Heart right ventricle (tissue), 16 donors: ENCODE results near the gene PLCXD1. TPM values are rescaled to one million over a fixed set of nuclear protein-coding genes. Genes with fewer than 3 reads are reported as not detected.

Experiments
- ATAC-seq, 8 donors: fragments of 200-7000 bp; cut with Tn5 transposase; one replicate each; pipeline ENCODE4 v1.9.1; 2020; ENCODE audit warnings: mild to moderate bottlenecking in 8 of 8, moderate library complexity in 8 of 8, moderate number of reproducible peaks in 1 of 8
- DNase-seq, 2 donors: peaks; one replicate each; pipeline ENCODE4 v3.0.0-alpha.2; 2020
- H3K27ac ChIP-seq, 10 donors: fragments of 200-600 bp; sonication (generic) in 2 of 10; one replicate each; pipeline versions ENCODE4 v1.5.0 to v1.8.0; 2020 to 2022; ENCODE audit warnings: mild to moderate bottlenecking in 3 of 10
- H3K27me3 ChIP-seq, 7 donors: fragments of 200-600 bp; one replicate each; pipeline ENCODE4 v1.8.0; 2021 to 2022; ENCODE audit warnings: mild to moderate bottlenecking in 2 of 7
- H3K36me3 ChIP-seq, 9 donors: fragments of 200-600 bp; sonication (generic) in 1 of 9; one replicate each; pipeline versions ENCODE4 v1.5.0 to v1.8.0; 2020 to 2022; ENCODE audit warnings: mild to moderate bottlenecking in 2 of 9
- H3K4me1 ChIP-seq, 9 donors: fragments of 200-600 bp; sonication (generic) in 1 of 9; one replicate each; pipeline versions ENCODE4 v1.5.0 to v1.8.0; 2020 to 2022; ENCODE audit warnings: mild to moderate bottlenecking in 4 of 9
- H3K4me3 ChIP-seq, 10 donors: fragments of 200-600 bp; sonication (generic) in 2 of 10; one replicate each; pipeline versions ENCODE4 v1.5.0 to v1.8.0; 2020 to 2022; ENCODE audit warnings: mild to moderate bottlenecking in 7 of 10, moderate library complexity in 2 of 10
- H3K9me3 ChIP-seq, 11 donors: fragments of 200-600 bp in 10 of 11; sonication (generic) in 2 of 11; one replicate each; pipeline versions ENCODE4 v1.5.0 to v1.8.0; 2013 to 2022; ENCODE audit warnings: mild to moderate bottlenecking in 2 of 11, control low read depth in 1 of 11, moderate library complexity in 1 of 11
- CTCF ChIP-seq, 9 donors: fragments of 200-600 bp; sonication (generic) in 2 of 9; IDR thresholded peaks; one replicate each; pipeline versions ENCODE4 v1.5.0 to v1.8.0; 2021 to 2022; ENCODE audit warnings: antibody characterized with exemption in 9 of 9, mild to moderate bottlenecking in 5 of 9, moderate library complexity in 1 of 9
- WGBS, 2 donors: extraction: QIAGEN DNeasy Blood & Tissue Kit; methylation state at CpG; one replicate each; pipeline ENCODE4 v1.1.7; 2013; ENCODE audit warnings: inconsistent platforms in 1 of 2; 5-methylcytosine and 5-hydroxymethylcytosine counted together
- intact Hi-C, 10 donors: fragments of 100-400 bp; cut with DNase I; formaldehyde crosslinking; loops; one replicate each; pipeline versions ENCODE4 v1.11.1 to v1.14.2; 2022
- polyA plus RNA-seq, 2 donors: library from polyadenylated mRNA; stranded (reverse); fragments of 200-250 nt; gene quantifications; one replicate each; pipeline ENCODE4 v1.2.3, GENCODE V29; 2013
- total RNA-seq, 10 donors: library from RNA; stranded (reverse); fragmentation: NEBNext Ultra II Directional in 3 of 10; extraction: Animal tissue kit (Norgen Biotek cat#: 25700) in 3 of 10; gene quantifications; one replicate each; pipeline versions ENCODE4 v1.2.1 to v1.2.4, GENCODE V29; 2021 to 2023
- donor health status: Arrhythmogenic right ventricular cardiomyopathy.
- donor health status: ischemic (EF 13 %, LVEDD 7.1; RV severe dilation, severe dysfunction).
- donor health status: healthy with polysubstance abuse.
- donor health status: DM: no; HTN: yes; CAD: no.
- donor health status: DM: no; HTN: no; CAD: no.
- donor health status: ischemic (EF 25% LVEDD 6.9; RV normal size, moderate dysfunction).
- donor health status: ischemic (EF 25% LVEDD 5.7; RV mildly dilated, moderate dysfunction).
- donor health status: healthy.
- donor health status: DM: yes; HTN: yes; CAD: no.
- donor health status: Ischemic cardiomyopathy.
- donor health status: ischemic (EF 35%, LVEDD 5.7; RV mildly dilated, moderate dysfunction).
- donor health status: nonischemic (EF 11% LVEDD 7.7; RV severe dilation, severe dysfunction).
- donor health status: DM: yes; HTN: yes; CAD: no.
- donor health status: PGD.
- donor health status: ischemic (EF 29% LVEDD 5.4; RV normal size, mild dysfunction).
- donor health status: nonischemic (EF 23%, LVEDD 6.1; RV moderate dilation, normal function).

The PLCXD1 gene
- total and polyA plus RNA-seq, 12 donors: 1.9 to 19.9 (median 2.8) TPM

GRCh38 chrX:345020-345925 lies 64.1 kb downstream of the PLCXD1 start:
- Histone ChIP-seq H3K9me3 (peaks cover 0 to 2% (median 0%) of the 10 kb centered on the region in 11 donors), H3K27ac (no peak overlapping the region), H3K4me3 (no peak overlapping the region), H3K36me3 (peaks cover 0 to 32% (median 3%) of the 10 kb centered on the region in 9 donors), H3K4me1 (peaks cover 0 to 17% (median 3%) of the 10 kb centered on the region in 9 donors), H3K27me3 (no peaks in the 10 kb centered on the region)
- intact Hi-C loops: no loop called here
- ATAC-seq (no peak), DNase-seq (no peak)
- whole genome bisulfite sequencing, 2 donors: 96 to 97% methylated on average over 61 to 63 of the region's 63 CpGs
- TF ChIP-seq CTCF (IDR thresholded peaks at IDR 0.05): no peak

GRCh38 chrX:346034-346813 lies 65.0 kb downstream of the PLCXD1 start:
- 96 to 97% methylated on average over 67 to 74 of the region's 75 CpGs for WGBS, 2 donors
- peaks cover 0 to 2% (median 0%) of the 10 kb centered on the region in 11 donors for H3K9me3 ChIP-seq
- intact Hi-C loops: no loop called here
- peaks cover 0 to 31% (median 3%) of the 10 kb centered on the region in 9 donors for H3K36me3 ChIP-seq
- no peak overlapping the region for H3K4me3 ChIP-seq
- H3K27ac ChIP-seq: no peak overlapping the region
- H3K4me1 ChIP-seq: peaks cover 0 to 17% (median 3%) of the 10 kb centered on the region in 9 donors
- no peak for TF ChIP-seq CTCF (IDR thresholded peaks at IDR 0.05)
- no peaks in the 10 kb centered on the region for H3K27me3 ChIP-seq
- DNase-seq (no peak), ATAC-seq (peak in 1 of 8 donors; percentile 37)

- peak in 1 of 8 donors; percentile 24 for ATAC-seq
- peaks cover 0 to 26% (median 3%) of the 10 kb centered on the region in 9 donors for H3K36me3 ChIP-seq
- no peak for DNase-seq
- 95 to 97% methylated on average over 59 of the region's 59 CpGs for WGBS, 2 donors
- no peak for TF ChIP-seq CTCF (IDR thresholded peaks at IDR 0.05)
- no peak overlapping the region for H3K27ac ChIP-seq
- H3K4me1 ChIP-seq: peaks cover 0 to 17% (median 3%) of the 10 kb centered on the region in 9 donors
- intact Hi-C loops: no loop called here
- peaks cover 0 to 2% (median 0%) of the 10 kb centered on the region in 11 donors for H3K9me3 ChIP-seq
- H3K27me3 ChIP-seq: no peaks in the 10 kb centered on the region
- H3K4me3 ChIP-seq: no peak overlapping the region
These were observed 66.4 kb downstream of the PLCXD1 start for GRCh38 chrX:347351-348117.
